Activated CD8-positive, alpha-beta T cell treated with anti-CD3 and anti-CD28 coated beads for 36 hours (primary cell): ENCODE measurements around the gene CAV2. TPM values are rescaled to one million over a fixed set of nuclear protein-coding genes. Genes with fewer than 3 reads are reported as not detected.

ENCODE experiments used
- ATAC-seq: fragments of 200-7000 bp; cut with Tn5 transposase; one replicate; pipeline ENCODE4 v1.10.0; 2021; ENCODE audit warnings: mild to moderate bottlenecking, moderate library complexity
- CTCF ChIA-PET: fragments of 350-600 bp; sonication (Branson Sonifier 250); formaldehyde crosslinking; loops from one replicate; lab custom pipeline; 2021; ENCODE audit warnings: antibody characterized with exemption; lab: Charles Lee
- POLR2A ChIA-PET: fragments of 350-600 bp; sonication (Branson Sonifier 250); formaldehyde crosslinking; loops from one replicate; lab custom pipeline; 2021; ENCODE audit warnings: antibody characterized with exemption; lab: Charles Lee
- DNase-seq: peaks from one replicate; pipeline ENCODE4 v3.0.0-alpha.2; 2020
- H3K27ac Mint-ChIP-seq: one replicate; pipeline ENCODE4 v1.8.0; 2021; ENCODE audit warnings: mild to moderate bottlenecking, mixed read lengths
- H3K27me3 Mint-ChIP-seq: one replicate; pipeline ENCODE4 v1.8.0; 2021; ENCODE audit warnings: mixed read lengths
- H3K36me3 Mint-ChIP-seq: one replicate; pipeline ENCODE4 v1.8.0; 2021; ENCODE audit warnings: low read depth, mixed read lengths
- H3K4me1 Mint-ChIP-seq: one replicate; pipeline ENCODE4 v1.8.0; 2021; ENCODE audit warnings: low read depth, mixed read lengths
- H3K4me3 Mint-ChIP-seq: one replicate; pipeline ENCODE4 v1.8.0; 2021; ENCODE audit warnings: mild to moderate bottlenecking, moderate library complexity, mixed read lengths
- H3K9me3 Mint-ChIP-seq: one replicate; pipeline ENCODE4 v1.8.0; 2021; ENCODE audit warnings: mixed read lengths
- CTCF ChIP-seq: fragments of 200-600 bp; IDR thresholded peaks from one replicate; pipeline ENCODE4 v1.8.0; 2022; ENCODE audit warnings: antibody characterized with exemption, mild to moderate bottlenecking
- intact Hi-C: fragments of 100-400 bp; cut with micrococcal nuclease; formaldehyde crosslinking; loops from one replicate; pipeline ENCODE4 v1.10.0; 2022
- total RNA-seq, 2 experiments: library from RNA; stranded (reverse); gene quantifications; one replicate each; pipeline ENCODE4 v1.2.3, GENCODE V29; 2021

The CAV2 gene
- total RNA-seq, 2 experiments from 2014 or later: not detected

GRCh38 chr7:116541951-116542350, 42.4 kb downstream of the CAV2 start:
- TF ChIP-seq CTCF: no peak
- no peak for ATAC-seq
- POLR2A ChIA-PET: no interaction called here

GRCh38 chr7:116542618-116543017, 43.1 kb downstream of the CAV2 start:
- POLR2A ChIA-PET: no interaction called here
- intact Hi-C loops: no loop called here
- CTCF ChIA-PET: interaction anchor here (1.6 kb wide), 1 partner anchor 17 kb away, joined by 4 read pairs; no protein-coding TSS in a partner anchor
- peaks cover 3% of the 10 kb centered on the region for H3K4me1 Mint-ChIP-seq
- peaks cover 2% of the 10 kb centered on the region for H3K9me3 Mint-ChIP-seq
- peaks cover 14% of the 10 kb centered on the region for H3K27me3 Mint-ChIP-seq
- H3K36me3 Mint-ChIP-seq: peaks cover 2% of the 10 kb centered on the region
- no peak for TF ChIP-seq CTCF
- no peak overlapping the region for H3K27ac Mint-ChIP-seq
- no peak for DNase-seq
- ATAC-seq: no peak
- H3K4me3 Mint-ChIP-seq: no peak overlapping the region

More at GRCh38 chr7:116541951-116542350, 42.4 kb downstream of the CAV2 start:
- peaks cover 2% of the 10 kb centered on the region for H3K9me3 Mint-ChIP-seq
- H3K36me3 Mint-ChIP-seq: peaks cover 2% of the 10 kb centered on the region
- no peak overlapping the region for H3K27ac Mint-ChIP-seq
- H3K4me1 Mint-ChIP-seq: peaks cover 3% of the 10 kb centered on the region
- intact Hi-C loops: no loop called here
- peaks cover 16% of the 10 kb centered on the region for H3K27me3 Mint-ChIP-seq
- H3K4me3 Mint-ChIP-seq: no peak overlapping the region
- DNase-seq: no peak
- CTCF ChIA-PET: no interaction called here

- ChIA-PET CTCF (interaction anchor here (1.0 to 1.6 kb wide), 2 partner anchors 11 to 18 kb away, joined by 3 to 4 read pairs; no protein-coding TSS in a partner anchor), POLR2A (no interaction called here)
- Mint-ChIP-seq H3K36me3 (peaks cover 2% of the 10 kb centered on the region), H3K4me1 (peaks cover 3% of the 10 kb centered on the region), H3K4me3 (no peak overlapping the region), H3K27me3 (peaks cover 14% of the 10 kb centered on the region), H3K27ac (no peak overlapping the region), H3K9me3 (no peaks in the 10 kb centered on the region)
- no peak for TF ChIP-seq CTCF
- intact Hi-C loops: no loop called here
- DNase-seq (no peak), ATAC-seq (peak; percentile 39)
Observed at GRCh38 chr7:116543664-116544063, 44.1 kb downstream of the CAV2 start.

- no peaks in the 10 kb centered on the region for H3K9me3 Mint-ChIP-seq
- H3K27me3 Mint-ChIP-seq: peaks cover 10% of the 10 kb centered on the region
- intact Hi-C loops: no loop called here
- POLR2A ChIA-PET: no interaction called here
- no peak for ATAC-seq
- H3K36me3 Mint-ChIP-seq: no peaks in the 10 kb centered on the region
- no peak for DNase-seq
- no peak overlapping the region for H3K4me3 Mint-ChIP-seq
- CTCF ChIA-PET: no interaction called here
- H3K27ac Mint-ChIP-seq: no peak overlapping the region
- TF ChIP-seq CTCF: no peak
- H3K4me1 Mint-ChIP-seq: peaks cover 3% of the 10 kb centered on the region
Observed at GRCh38 chr7:116544487-116544886, 44.9 kb downstream of the CAV2 start.

GRCh38 chr7:116545411-116545993, 46.0 kb downstream of the CAV2 start:
- Mint-ChIP-seq H3K27ac (no peak overlapping the region), H3K36me3 (no peaks in the 10 kb centered on the region), H3K4me1 (peaks cover 3% of the 10 kb centered on the region), H3K27me3 (peaks cover 8% of the 10 kb centered on the region), H3K9me3 (no peaks in the 10 kb centered on the region), H3K4me3 (no peak overlapping the region)
- ATAC-seq: no peak
- ChIA-PET CTCF (no interaction called here), POLR2A (no interaction called here)
- TF ChIP-seq CTCF: no peak
- intact Hi-C loops: no loop called here
- no peak for DNase-seq
